BE2C (cell line): Measurements from ENCODE around the gene SIAH1. TPM values are rescaled to one million over a fixed set of nuclear protein-coding genes. Genes with fewer than 3 reads are reported as not detected.

Experiments
- DNase-seq: peaks from one replicate; pipeline ENCODE4 v3.0.0-alpha.2; 2020
- H3K27me3 ChIP-seq: fragments of 250-450 bp; sonication (Bioruptor Pico); 2 replicates; pipeline ENCODE4 v1.5.1; 2020; ENCODE audit warnings: mild to moderate bottlenecking
- H3K36me3 ChIP-seq: fragments of 250-450 bp; sonication (Bioruptor Pico); 2 replicates; pipeline ENCODE4 v1.5.1; 2020; ENCODE audit warnings: mild to moderate bottlenecking
- H3K4me1 ChIP-seq: fragments of 250-450 bp; sonication (Bioruptor Pico); 2 replicates; pipeline ENCODE4 v1.5.1; 2020
- H3K4me3 ChIP-seq: 2 replicates; pipeline ENCODE4 v1.5.1; 2011; ENCODE audit warnings: low read depth, low read length
- H3K9me3 ChIP-seq: fragments of 250-450 bp; sonication (Bioruptor Pico); 2 replicates; pipeline ENCODE4 v1.5.1; 2020
- polyA plus RNA-seq: library from polyadenylated mRNA; unstranded; fragments of >200 nt; gene quantifications from one replicate; pipeline ENCODE4 v1.2.1, GENCODE V29; 2012; ENCODE audit warnings: low read depth, missing spikeins; ENCODE audit not compliant: insufficient read length, insufficient read depth
- TF ChIP-seq, protein P1 (sequence below): IDR thresholded peaks from 2 replicates; pipeline ENCODE4 v1.5.1; 2012; ENCODE audit warnings: mild to moderate bottlenecking, low read depth, low read length

Gene SIAH1
- 43.0 TPM for polyA plus RNA-seq

DNA sequence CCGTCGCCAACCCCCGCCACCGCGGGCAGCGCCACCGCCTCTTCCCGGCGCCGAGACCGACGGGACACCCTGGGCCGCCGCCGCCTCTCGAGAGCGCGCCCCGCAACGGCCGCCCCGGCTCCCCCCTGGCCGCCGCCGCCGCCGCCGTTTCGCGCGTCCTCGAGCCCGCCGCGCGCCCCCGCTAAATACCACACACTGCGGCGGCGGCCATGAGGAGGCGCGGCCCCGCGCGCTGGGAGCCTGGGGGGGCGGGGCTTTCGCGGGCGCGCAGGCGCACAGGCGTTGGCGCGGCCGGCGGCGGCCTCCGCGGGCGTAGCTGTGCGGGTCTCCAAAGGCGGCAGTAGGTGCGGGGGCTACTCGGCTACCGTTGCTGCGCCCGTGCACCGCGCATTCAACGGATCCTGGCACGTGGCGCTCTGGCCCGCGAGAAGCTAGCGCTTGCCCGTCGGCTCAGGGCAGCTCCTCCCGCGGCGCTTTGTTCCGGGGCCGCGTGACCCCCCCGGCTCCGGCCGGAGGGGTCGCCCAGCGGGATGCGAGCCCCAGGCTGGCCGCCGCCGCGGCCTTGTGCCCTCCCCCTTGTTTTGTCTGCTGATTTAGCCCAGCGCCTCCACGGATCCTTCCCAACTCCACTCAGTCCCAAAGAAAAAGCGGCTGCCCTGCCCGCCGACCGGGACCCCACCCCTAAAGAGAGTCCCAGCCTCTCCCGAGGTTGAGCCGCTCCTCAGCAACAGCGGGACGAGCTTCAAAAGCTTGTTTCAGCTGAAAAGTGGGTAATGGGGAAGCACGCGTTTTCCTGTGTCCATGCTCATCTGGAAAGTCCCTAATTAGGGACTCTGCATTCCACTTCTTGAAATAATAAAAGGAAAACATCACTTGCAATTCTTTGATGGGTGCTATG is at the start of gene SIAH1:
Gene SIAH1 (minus strand): TSS at position 161 of the 898 bp plus-strand sequence. CDS start 22,985 bp downstream, outside the sequence.
- peak within 1 kb of the TSS; percentile 85 for H3K4me3 ChIP-seq
- DNase-seq, result peak; percentile 89
- H3K27me3 ChIP-seq, result no peaks in the 10 kb centered on the region

GRCh38 chr16:48434653-48435317 is 49.6 kb upstream of the SIAH1 start:
- DNase-seq, result no peak
- Histone ChIP-seq H3K27me3 (no peaks in the 10 kb centered on the region), H3K4me1 (no peaks in the 10 kb centered on the region), H3K4me3 (no peak overlapping the region), H3K9me3 (no peaks in the 10 kb centered on the region), H3K36me3 (no peaks in the 10 kb centered on the region)
- TF ChIP-seq, protein P1, sequence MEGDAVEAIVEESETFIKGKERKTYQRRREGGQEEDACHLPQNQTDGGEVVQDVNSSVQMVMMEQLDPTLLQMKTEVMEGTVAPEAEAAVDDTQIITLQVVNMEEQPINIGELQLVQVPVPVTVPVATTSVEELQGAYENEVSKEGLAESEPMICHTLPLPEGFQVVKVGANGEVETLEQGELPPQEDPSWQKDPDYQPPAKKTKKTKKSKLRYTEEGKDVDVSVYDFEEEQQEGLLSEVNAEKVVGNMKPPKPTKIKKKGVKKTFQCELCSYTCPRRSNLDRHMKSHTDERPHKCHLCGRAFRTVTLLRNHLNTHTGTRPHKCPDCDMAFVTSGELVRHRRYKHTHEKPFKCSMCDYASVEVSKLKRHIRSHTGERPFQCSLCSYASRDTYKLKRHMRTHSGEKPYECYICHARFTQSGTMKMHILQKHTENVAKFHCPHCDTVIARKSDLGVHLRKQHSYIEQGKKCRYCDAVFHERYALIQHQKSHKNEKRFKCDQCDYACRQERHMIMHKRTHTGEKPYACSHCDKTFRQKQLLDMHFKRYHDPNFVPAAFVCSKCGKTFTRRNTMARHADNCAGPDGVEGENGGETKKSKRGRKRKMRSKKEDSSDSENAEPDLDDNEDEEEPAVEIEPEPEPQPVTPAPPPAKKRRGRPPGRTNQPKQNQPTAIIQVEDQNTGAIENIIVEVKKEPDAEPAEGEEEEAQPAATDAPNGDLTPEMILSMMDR, result no peak

More for the DNA sequence above, at the start of gene SIAH1:
- peaks cover 3% of the 10 kb centered on the region; the same call in 1 of the 2 replicates for H3K36me3 ChIP-seq
- H3K9me3 ChIP-seq, result no peaks in the 10 kb centered on the region
- H3K4me1 ChIP-seq, result no peaks in the 10 kb centered on the region
- TF ChIP-seq, protein P1, result no peak

- Histone ChIP-seq H3K27me3 (no peaks in the 10 kb centered on the region), H3K9me3 (no peaks in the 10 kb centered on the region), H3K4me1 (no peaks in the 10 kb centered on the region), H3K36me3 (no peaks in the 10 kb centered on the region), H3K4me3 (no peak overlapping the region)
- TF ChIP-seq, protein P1, result no peak
- DNase-seq, result no peak
These were observed 48.8 kb upstream of the SIAH1 start for GRCh38 chr16:48433850-48434530.

DNA sequence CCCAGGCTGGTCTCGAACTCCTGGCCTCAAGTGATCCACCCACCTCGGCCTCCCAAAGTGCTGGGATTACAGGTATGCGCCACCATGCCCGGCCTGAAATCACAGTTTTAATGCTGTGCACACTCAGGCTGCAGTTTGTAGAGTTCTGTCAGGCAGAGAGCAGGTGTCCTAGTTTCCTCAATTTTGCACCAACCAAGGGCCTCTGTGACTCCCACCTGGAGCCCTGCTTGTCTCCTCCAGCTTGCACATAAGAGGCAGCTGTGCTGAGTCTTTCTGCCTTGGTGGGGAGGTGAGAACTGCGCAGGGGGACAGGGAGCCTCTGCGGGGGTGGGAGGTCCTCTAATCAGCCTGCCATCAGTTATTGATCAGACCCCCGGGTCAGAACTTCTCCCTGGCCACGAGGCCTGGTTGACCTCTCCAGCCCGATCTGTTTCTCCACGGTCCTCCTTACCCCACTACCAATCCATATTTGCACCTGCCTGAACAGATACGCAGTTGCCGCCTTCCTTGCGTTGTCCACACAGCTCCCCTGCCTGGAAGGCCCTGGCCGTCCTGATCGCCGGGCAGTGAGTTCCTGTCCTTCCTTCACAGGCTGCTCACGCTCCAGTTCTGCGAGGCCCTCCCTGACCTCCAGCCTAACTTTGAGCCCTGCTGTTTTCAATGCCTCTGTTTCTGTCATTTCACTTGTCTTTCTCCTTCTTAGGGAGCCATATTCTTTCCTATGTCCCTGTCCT is 48.1 kb upstream of the SIAH1 start:
- no peaks in the 10 kb centered on the region for H3K36me3 ChIP-seq
- TF ChIP-seq, protein P1, result no peak
- H3K27me3 ChIP-seq, result no peaks in the 10 kb centered on the region
- no peaks in the 10 kb centered on the region for H3K4me1 ChIP-seq
- no peaks in the 10 kb centered on the region for H3K9me3 ChIP-seq
- no peak overlapping the region for H3K4me3 ChIP-seq
- DNase-seq, result no peak

DNA sequence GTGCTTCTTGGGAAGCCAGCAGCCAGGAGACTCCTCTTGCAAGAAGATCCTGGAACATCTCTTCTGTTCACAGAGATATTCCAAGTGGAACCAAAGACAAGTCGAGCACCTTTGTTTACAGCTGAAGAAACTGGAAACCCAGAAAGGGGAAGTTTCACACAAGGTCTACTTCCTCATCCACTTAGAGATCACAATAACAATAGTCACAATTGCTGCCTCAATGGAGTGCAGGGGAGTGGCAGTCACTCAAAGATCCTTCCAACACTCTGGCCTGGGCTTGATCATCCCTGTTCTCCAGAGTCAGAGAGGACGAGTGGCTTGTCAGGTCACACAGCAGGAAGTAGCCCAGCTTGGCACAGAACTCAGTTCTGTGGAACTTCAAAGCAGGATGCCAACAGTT is 46.9 kb upstream of the SIAH1 start:
- Histone ChIP-seq H3K4me3 (no peak overlapping the region), H3K4me1 (no peaks in the 10 kb centered on the region), H3K9me3 (no peaks in the 10 kb centered on the region), H3K36me3 (no peaks in the 10 kb centered on the region), H3K27me3 (no peaks in the 10 kb centered on the region)
- TF ChIP-seq, protein P1, result no peak
- no peak for DNase-seq
